ENCODE measurements around the gene ZNF358. TPM values are rescaled to one million over a fixed set of nuclear protein-coding genes. Genes with fewer than 3 reads are reported as not detected.

The ZNF358 gene
- total and polyA plus RNA-seq, 2 of the 13 experiments (the other 11 are each of a cell fraction or from before 2014, with no cell fraction given): 9.1 to 37.0 TPM

DNA sequence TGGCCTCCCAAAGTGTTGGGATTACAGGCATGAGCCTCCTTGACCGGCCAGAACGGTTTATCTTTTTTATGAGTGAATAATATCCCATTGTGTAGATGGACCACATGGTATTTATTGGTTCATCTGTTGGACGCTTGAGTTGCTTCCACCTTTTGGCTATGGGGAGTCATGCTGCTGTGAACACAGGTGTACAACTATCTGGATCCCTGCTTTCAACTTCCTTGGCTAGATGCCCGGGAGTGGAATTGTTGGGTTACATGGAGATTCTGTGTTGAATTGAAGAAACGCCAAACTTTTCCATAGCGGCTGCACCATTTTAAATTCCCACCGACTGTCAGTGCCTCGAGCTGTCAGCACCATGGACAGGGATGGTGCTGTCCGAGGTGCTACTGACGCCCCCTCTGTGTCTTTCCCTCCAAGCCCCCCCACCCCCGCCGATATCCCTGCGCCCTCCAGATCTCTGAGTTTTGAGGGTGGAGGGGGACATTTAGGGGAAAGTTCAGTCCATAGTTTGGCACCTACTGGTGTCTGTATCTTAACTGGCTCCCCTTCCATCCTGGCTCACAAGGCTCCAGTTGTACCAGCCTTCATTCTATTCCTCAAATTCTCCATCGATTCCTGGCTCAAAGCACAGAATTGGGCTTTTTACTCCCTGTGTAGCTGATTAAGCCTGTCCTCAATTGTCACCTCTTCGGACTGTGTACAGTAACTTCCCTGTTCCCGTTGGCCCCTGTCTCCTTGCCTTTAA lies 46.9 kb downstream of the ZNF358 start (continued):
- TF ChIP-seq, protein P1, sequence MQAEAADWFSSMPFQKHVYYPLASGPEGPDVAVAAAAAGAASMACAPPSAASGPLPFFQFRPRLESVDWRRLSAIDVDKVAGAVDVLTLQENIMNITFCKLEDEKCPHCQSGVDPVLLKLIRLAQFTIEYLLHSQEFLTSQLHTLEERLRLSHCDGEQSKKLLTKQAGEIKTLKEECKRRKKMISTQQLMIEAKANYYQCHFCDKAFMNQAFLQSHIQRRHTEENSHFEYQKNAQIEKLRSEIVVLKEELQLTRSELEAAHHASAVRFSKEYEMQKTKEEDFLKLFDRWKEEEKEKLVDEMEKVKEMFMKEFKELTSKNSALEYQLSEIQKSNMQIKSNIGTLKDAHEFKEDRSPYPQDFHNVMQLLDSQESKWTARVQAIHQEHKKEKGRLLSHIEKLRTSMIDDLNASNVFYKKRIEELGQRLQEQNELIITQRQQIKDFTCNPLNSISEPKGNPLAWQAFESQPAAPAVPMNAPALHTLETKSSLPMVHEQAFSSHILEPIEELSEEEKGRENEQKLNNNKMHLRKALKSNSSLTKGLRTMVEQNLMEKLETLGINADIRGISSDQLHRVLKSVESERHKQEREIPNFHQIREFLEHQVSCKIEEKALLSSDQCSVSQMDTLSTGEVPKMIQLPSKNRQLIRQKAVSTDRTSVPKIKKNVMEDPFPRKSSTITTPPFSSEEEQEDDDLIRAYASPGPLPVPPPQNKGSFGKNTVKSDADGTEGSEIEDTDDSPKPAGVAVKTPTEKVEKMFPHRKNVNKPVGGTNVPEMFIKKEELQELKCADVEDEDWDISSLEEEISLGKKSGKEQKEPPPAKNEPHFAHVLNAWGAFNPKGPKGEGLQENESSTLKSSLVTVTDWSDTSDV (CRISPR knock-in tag; IDR thresholded peaks at IDR 0.05): peak; percentile 79; the same call in 1 of the 2 replicates
- TF ChIP-seq, protein P2, sequence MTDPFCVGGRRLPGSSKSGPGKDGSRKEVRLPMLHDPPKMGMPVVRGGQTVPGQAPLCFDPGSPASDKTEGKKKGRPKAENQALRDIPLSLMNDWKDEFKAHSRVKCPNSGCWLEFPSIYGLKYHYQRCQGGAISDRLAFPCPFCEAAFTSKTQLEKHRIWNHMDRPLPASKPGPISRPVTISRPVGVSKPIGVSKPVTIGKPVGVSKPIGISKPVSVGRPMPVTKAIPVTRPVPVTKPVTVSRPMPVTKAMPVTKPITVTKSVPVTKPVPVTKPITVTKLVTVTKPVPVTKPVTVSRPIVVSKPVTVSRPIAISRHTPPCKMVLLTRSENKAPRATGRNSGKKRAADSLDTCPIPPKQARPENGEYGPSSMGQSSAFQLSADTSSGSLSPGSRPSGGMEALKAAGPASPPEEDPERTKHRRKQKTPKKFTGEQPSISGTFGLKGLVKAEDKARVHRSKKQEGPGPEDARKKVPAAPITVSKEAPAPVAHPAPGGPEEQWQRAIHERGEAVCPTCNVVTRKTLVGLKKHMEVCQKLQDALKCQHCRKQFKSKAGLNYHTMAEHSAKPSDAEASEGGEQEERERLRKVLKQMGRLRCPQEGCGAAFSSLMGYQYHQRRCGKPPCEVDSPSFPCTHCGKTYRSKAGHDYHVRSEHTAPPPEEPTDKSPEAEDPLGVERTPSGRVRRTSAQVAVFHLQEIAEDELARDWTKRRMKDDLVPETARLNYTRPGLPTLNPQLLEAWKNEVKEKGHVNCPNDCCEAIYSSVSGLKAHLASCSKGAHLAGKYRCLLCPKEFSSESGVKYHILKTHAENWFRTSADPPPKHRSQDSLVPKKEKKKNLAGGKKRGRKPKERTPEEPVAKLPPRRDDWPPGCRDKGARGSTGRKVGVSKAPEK (CRISPR knock-in tag; IDR thresholded peaks at IDR 0.05; ENCODE audit: borderline replicate concordance): no peak
- TF ChIP-seq BCL6 (CRISPR knock-in tag; IDR thresholded peaks at IDR 0.05): peak; percentile 81
- TF ChIP-seq, protein P3, sequence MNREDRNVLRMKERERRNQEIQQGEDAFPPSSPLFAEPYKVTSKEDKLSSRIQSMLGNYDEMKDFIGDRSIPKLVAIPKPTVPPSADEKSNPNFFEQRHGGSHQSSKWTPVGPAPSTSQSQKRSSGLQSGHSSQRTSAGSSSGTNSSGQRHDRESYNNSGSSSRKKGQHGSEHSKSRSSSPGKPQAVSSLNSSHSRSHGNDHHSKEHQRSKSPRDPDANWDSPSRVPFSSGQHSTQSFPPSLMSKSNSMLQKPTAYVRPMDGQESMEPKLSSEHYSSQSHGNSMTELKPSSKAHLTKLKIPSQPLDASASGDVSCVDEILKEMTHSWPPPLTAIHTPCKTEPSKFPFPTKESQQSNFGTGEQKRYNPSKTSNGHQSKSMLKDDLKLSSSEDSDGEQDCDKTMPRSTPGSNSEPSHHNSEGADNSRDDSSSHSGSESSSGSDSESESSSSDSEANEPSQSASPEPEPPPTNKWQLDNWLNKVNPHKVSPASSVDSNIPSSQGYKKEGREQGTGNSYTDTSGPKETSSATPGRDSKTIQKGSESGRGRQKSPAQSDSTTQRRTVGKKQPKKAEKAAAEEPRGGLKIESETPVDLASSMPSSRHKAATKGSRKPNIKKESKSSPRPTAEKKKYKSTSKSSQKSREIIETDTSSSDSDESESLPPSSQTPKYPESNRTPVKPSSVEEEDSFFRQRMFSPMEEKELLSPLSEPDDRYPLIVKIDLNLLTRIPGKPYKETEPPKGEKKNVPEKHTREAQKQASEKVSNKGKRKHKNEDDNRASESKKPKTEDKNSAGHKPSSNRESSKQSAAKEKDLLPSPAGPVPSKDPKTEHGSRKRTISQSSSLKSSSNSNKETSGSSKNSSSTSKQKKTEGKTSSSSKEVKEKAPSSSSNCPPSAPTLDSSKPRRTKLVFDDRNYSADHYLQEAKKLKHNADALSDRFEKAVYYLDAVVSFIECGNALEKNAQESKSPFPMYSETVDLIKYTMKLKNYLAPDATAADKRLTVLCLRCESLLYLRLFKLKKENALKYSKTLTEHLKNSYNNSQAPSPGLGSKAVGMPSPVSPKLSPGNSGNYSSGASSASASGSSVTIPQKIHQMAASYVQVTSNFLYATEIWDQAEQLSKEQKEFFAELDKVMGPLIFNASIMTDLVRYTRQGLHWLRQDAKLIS (CRISPR knock-in tag; IDR thresholded peaks at IDR 0.05): peak; percentile 91
- peak; percentile 95 for TF ChIP-seq ZNF616 (CRISPR knock-in tag; IDR thresholded peaks at IDR 0.05; ENCODE audit: low read depth)
- no peak for TF ChIP-seq GFI1 (CRISPR knock-in tag; IDR thresholded peaks at IDR 0.05; ENCODE audit: borderline replicate concordance)
- no peak for TF ChIP-seq FOXA1 (IDR thresholded peaks at IDR 0.05)
- peak; percentile 17; the same call in 1 of the 2 replicates for TF ChIP-seq FOXA1 (CRISPR knock-in tag; IDR thresholded peaks at IDR 0.05)
- no peak for TF ChIP-seq ZNF224 (CRISPR knock-in tag; IDR thresholded peaks at IDR 0.05)
- TF ChIP-seq SMYD3 (CRISPR knock-in tag; IDR thresholded peaks at IDR 0.05): peak; percentile 85; the same call in 1 of the 2 replicates
- peak; percentile 92; the same call in 1 of the 2 replicates for TF ChIP-seq ZNF17 (CRISPR knock-in tag; IDR thresholded peaks at IDR 0.05)
- TF ChIP-seq, protein P4, sequence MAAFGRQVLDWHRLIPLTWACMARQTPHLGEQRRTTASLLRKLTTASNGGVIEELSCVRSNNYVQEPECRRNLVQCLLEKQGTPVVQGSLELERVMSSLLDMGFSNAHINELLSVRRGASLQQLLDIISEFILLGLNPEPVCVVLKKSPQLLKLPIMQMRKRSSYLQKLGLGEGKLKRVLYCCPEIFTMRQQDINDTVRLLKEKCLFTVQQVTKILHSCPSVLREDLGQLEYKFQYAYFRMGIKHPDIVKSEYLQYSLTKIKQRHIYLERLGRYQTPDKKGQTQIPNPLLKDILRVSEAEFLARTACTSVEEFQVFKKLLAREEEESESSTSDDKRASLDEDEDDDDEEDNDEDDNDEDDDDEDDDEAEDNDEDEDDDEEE (CRISPR knock-in tag; IDR thresholded peaks at IDR 0.05): peak; percentile 96
- no peak for TF ChIP-seq NR2C2 (CRISPR knock-in tag; IDR thresholded peaks at IDR 0.05; ENCODE audit: borderline replicate concordance)
- TF ChIP-seq ZNF496 (CRISPR knock-in tag; IDR thresholded peaks at IDR 0.05; ENCODE audit: insufficient replicate concordance): no peak
- no peak for TF ChIP-seq NFIC (IDR thresholded peaks at IDR 0.05; ENCODE audit: low read length)
- peak; percentile 99 for TF ChIP-seq KLF11 (CRISPR knock-in tag; IDR thresholded peaks at IDR 0.05)
- TF ChIP-seq ZNF382 (CRISPR knock-in tag; IDR thresholded peaks at IDR 0.05; ENCODE audit: borderline replicate concordance): no peak
- peak; percentile 99 for TF ChIP-seq ZNF256 (CRISPR knock-in tag; conservative IDR thresholded peaks at IDR 0.05)
- TF ChIP-seq NFRKB (IDR thresholded peaks at IDR 0.05): no peak

All from HepG2 (cell line).